ENCODE results near the gene SH3D19. TPM values are rescaled to one million over a fixed set of nuclear protein-coding genes. Genes with fewer than 3 reads are reported as not detected.
"Not testable (repeated sequence)": the region's sequence is repeated elsewhere in the genome, so short reads cannot be mapped to it uniquely, and the experiment has no call there.

The SH3D19 gene
- total RNA-seq, 6 experiments from 2014 or later: 40.2 to 53.8 (median 46.9) TPM

- 65% methylated on average over 2 of the region's 2 CpGs for whole genome bisulfite sequencing (ENCODE audit: insufficient coverage, low coverage, low lambda C conversion rate, missing lambda C conversion rate)
- DNase-seq (no peak), ATAC-seq (no peak)
- Histone ChIP-seq H3K27ac (no peak overlapping the region), H3K27me3 (no peaks in the 10 kb centered on the region), H3K9me3 (no peaks in the 10 kb centered on the region), H3K4me3 (no peak overlapping the region), H3K4me1 (no peaks in the 10 kb centered on the region), H3K36me3 (peaks cover 0 to 25% (median 4%) of the 10 kb centered on the region in 4 donors)
- intact Hi-C loops (cut with DNase I): no loop called here
- TF ChIP-seq CTCF (IDR thresholded peaks at IDR 0.05): no peak
- TF ChIP-seq POLR2A (IDR thresholded peaks at IDR 0.05): no peak
Observed at GRCh38 chr4:151143162-151143561, 182.2 kb downstream of the SH3D19 start.

- peaks cover 0 to 22% (median 4%) of the 10 kb centered on the region in 4 donors for H3K36me3 ChIP-seq
- intact Hi-C loops (cut with DNase I): no loop called here
- no peaks in the 10 kb centered on the region for H3K27me3 ChIP-seq
- H3K9me3 ChIP-seq: no peaks in the 10 kb centered on the region
- no peak overlapping the region for H3K4me3 ChIP-seq
- DNase-seq (no peak), ATAC-seq (peak; percentile 31 to 59 (median 50))
- H3K27ac ChIP-seq: no peak overlapping the region
- no CpG with 5 or more reads among the region's 1 CpG for WGBS (ENCODE audit: insufficient coverage, low coverage, low lambda C conversion rate, missing lambda C conversion rate)
- no peaks in the 10 kb centered on the region for H3K4me1 ChIP-seq
- TF ChIP-seq POLR2A (IDR thresholded peaks at IDR 0.05): no peak
- no peak for TF ChIP-seq CTCF (IDR thresholded peaks at IDR 0.05)
Observed at GRCh38 chr4:151142758-151143157, 182.6 kb downstream of the SH3D19 start.

GRCh38 chr4:151139814-151140213 lies 185.6 kb downstream of the SH3D19 start:
- DNase-seq: no peak
- intact Hi-C loops (cut with DNase I): no loop called here
- TF ChIP-seq POLR2A (IDR thresholded peaks at IDR 0.05): no peak
- no peak for TF ChIP-seq CTCF (IDR thresholded peaks at IDR 0.05)
- 100% methylated on average over 1 of the region's 1 CpG for WGBS (ENCODE audit: insufficient coverage, low coverage, low lambda C conversion rate, missing lambda C conversion rate)
- Histone ChIP-seq H3K9me3 (no peaks in the 10 kb centered on the region), H3K36me3 (peaks cover 0 to 16% (median 6%) of the 10 kb centered on the region in 4 donors), H3K4me3 (no peak overlapping the region), H3K27me3 (no peaks in the 10 kb centered on the region), H3K27ac (no peak overlapping the region), H3K4me1 (no peaks in the 10 kb centered on the region)
- ATAC-seq: no peak

GRCh38 chr4:151136048-151136447 lies 189.4 kb downstream of the SH3D19 start:
- H3K4me1 ChIP-seq; H3K27me3 ChIP-seq; ATAC-seq; H3K27ac ChIP-seq; H3K9me3 ChIP-seq; DNase-seq; intact Hi-C loops (cut with DNase I); H3K4me3 ChIP-seq: not testable (repeated sequence)
- peaks cover 0 to 27% (median 14%) of the 10 kb centered on the region in 4 donors for H3K36me3 ChIP-seq
- 100% methylated on average over 3 of the region's 3 CpGs for WGBS (ENCODE audit: insufficient coverage, low coverage, low lambda C conversion rate, missing lambda C conversion rate)

GRCh38 chr4:151133311-151133710 lies 192.1 kb downstream of the SH3D19 start:
- no peak overlapping the region for H3K27ac ChIP-seq
- no peak for DNase-seq
- TF ChIP-seq CTCF (IDR thresholded peaks at IDR 0.05) (no peak), POLR2A (IDR thresholded peaks at IDR 0.05) (no peak)
- H3K36me3 ChIP-seq: peaks cover 0 to 27% (median 13%) of the 10 kb centered on the region in 4 donors
- no peaks in the 10 kb centered on the region for H3K27me3 ChIP-seq
- intact Hi-C loops (cut with DNase I): no loop called here
- H3K9me3 ChIP-seq: no peaks in the 10 kb centered on the region
- H3K4me1 ChIP-seq: no peaks in the 10 kb centered on the region
- H3K4me3 ChIP-seq: no peak overlapping the region
- ATAC-seq: no peak
- 82% methylated on average over 5 of the region's 5 CpGs for WGBS (ENCODE audit: insufficient coverage, low coverage, low lambda C conversion rate, missing lambda C conversion rate)
